ENCODE data around the gene MEGF11.

Gene MEGF11

DNA sequence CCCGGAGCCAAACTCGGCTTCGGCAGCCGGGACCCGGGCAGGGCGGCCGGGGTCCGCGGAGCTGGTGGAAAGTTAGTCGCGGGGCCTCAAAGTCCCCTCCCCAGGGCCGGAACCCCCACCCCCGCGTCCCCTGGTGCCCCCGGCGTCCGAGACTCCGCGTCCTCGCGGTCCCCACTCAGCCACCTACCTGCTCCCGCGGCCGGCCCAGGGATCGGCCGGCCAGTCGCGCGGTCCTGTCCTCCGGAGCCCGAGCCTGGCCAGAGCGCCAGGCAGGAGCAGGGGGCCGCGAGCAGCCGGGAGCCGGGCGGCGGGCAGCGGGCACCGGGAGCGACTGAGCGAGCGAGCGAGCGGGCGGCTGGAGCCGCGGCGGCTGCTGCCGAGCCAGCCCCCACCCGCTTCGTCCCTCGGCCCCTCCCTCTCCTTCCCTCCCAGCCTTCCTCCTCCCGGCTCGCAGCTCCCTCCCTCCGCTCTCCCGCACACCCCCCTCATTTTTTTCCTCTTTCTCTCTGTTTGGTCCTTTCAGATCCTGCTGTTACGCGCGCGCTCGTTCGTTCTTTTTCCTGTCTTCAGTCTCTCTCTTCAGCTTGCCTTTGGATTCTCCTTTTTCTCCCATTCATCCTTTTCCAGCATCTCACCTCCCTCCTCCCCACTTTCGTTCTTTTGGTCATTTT lies at the start of gene MEGF11:
Gene MEGF11, minus strand, starts transcription at position 333 of the 671 bp plus-strand sequence. CDS start 125,347 bp downstream, outside the sequence.
- H3K4me1 Mint-ChIP-seq: peaks cover 8% of the 10 kb centered on the region
- no peaks in the 10 kb centered on the region for H3K36me3 Mint-ChIP-seq (ENCODE audit: low read depth)
- TF ChIP-seq CTCF (IDR thresholded peaks at IDR 0.05; ENCODE audit: unreplicated experiment in 3 of 3): no peak
- peak within 1 kb of the TSS; percentile 82 to 90 (median 85) for H3K4me3 Mint-ChIP-seq
- H3K27me3 Mint-ChIP-seq (ENCODE audit: low read depth): peaks cover 94% of the 10 kb centered on the region
- no peak within 1 kb of the TSS for H3K27ac Mint-ChIP-seq
- H3K9me3 Mint-ChIP-seq: no peaks in the 10 kb centered on the region

DNA sequence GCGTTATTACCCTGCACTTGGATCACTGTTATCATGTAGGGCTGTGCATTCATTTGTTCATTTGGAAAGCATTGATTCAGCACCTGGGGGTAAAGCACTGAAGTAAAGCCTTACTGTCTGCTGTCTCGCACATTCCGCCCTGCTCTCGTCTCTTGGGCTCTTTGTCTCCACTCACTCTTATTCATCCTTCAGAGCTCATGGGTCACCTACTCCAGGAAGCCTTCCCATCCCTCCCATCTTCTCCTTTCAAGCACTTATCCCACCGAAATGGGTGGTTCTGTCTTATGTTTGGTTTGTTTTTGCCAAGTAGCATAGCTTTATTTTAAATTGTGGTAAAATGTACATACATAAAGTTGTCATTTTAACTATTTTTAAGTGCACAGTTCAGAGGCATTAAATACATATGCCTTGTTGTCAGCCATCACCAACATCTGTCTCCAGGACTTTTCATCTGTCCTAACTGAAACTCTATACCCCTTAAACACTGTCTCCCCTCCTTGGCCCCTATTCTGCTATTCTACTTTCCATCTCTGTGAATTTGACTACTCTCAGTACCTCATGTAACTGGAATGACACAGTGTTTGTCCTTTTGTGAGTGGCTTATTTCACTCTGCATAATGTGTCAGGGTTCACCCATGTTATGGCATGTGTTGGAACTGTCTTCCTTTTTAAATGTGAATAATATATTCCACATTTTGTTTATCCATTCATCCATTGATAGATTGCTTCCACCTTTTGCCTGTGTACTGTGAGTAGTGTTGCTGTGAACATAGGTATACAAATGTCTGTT lies 49.1 kb upstream of the MEGF11 start:
- H3K4me1 Mint-ChIP-seq: peaks cover 18% of the 10 kb centered on the region
- peaks cover 44% of the 10 kb centered on the region for H3K36me3 Mint-ChIP-seq (ENCODE audit: low read depth)
- H3K27ac Mint-ChIP-seq: no peak overlapping the region
- H3K4me3 Mint-ChIP-seq: no peak overlapping the region
- peaks cover 7% of the 10 kb centered on the region for H3K27me3 Mint-ChIP-seq (ENCODE audit: low read depth)
- no peaks in the 10 kb centered on the region for H3K9me3 Mint-ChIP-seq
- no peak for TF ChIP-seq CTCF (IDR thresholded peaks at IDR 0.05; ENCODE audit: unreplicated experiment in 3 of 3)

- H3K27me3 Mint-ChIP-seq (ENCODE audit: low read depth): peaks cover 7% of the 10 kb centered on the region
- no peak for TF ChIP-seq CTCF (IDR thresholded peaks at IDR 0.05; ENCODE audit: unreplicated experiment in 3 of 3)
Observed at GRCh38 chr15:66298803-66299251, 45.3 kb upstream of the MEGF11 start.

GRCh38 chr15:66296186-66296585 lies 42.6 kb upstream of the MEGF11 start:
- TF ChIP-seq CTCF (IDR thresholded peaks at IDR 0.05; ENCODE audit: unreplicated experiment in 3 of 3): no peak
- Mint-ChIP-seq H3K27me3 (ENCODE audit: low read depth) (peaks cover 4% of the 10 kb centered on the region), H3K27ac (no peak overlapping the region), H3K9me3 (no peaks in the 10 kb centered on the region), H3K4me1 (peaks cover 37% of the 10 kb centered on the region), H3K4me3 (peak overlapping the region in 1 of 3 experiments; percentile 93), H3K36me3 (ENCODE audit: low read depth) (peaks cover 27% of the 10 kb centered on the region)

More at GRCh38 chr15:66298803-66299251, 45.3 kb upstream of the MEGF11 start:
- Mint-ChIP-seq H3K27ac (peak overlapping the region in 1 of 3 experiments; percentile 53), H3K36me3 (ENCODE audit: low read depth) (peaks cover 33% of the 10 kb centered on the region), H3K9me3 (no peaks in the 10 kb centered on the region), H3K4me3 (no peak overlapping the region), H3K4me1 (peaks cover 35% of the 10 kb centered on the region)

GRCh38 chr15:66294932-66295235 lies 41.3 kb upstream of the MEGF11 start:
- H3K4me1 Mint-ChIP-seq: peaks cover 37% of the 10 kb centered on the region
- H3K36me3 Mint-ChIP-seq (ENCODE audit: low read depth): peaks cover 20% of the 10 kb centered on the region
- peak overlapping the region; percentile 98 for H3K27ac Mint-ChIP-seq
- no peak for TF ChIP-seq CTCF (IDR thresholded peaks at IDR 0.05; ENCODE audit: unreplicated experiment in 3 of 3)
- no peaks in the 10 kb centered on the region for H3K9me3 Mint-ChIP-seq
- H3K27me3 Mint-ChIP-seq (ENCODE audit: low read depth): peaks cover 4% of the 10 kb centered on the region
- peak overlapping the region; percentile 84 to 94 (median 93) for H3K4me3 Mint-ChIP-seq
